SK-N-SH treated with all-trans-retinoic acid at 6 μM for 48 hours (cell line): Measurements from ENCODE around the gene MXRA8.

Source experiments
- ATAC-seq: fragments of 200-7000 bp; cut with Tn5 transposase; 3 replicates; pipeline ENCODE4 v1.9.1; 2020; ENCODE audit warnings: mild to moderate bottlenecking, moderate library complexity
- ARNTL ChIP-seq: fragments of 450-650 bp; formaldehyde crosslinking; IDR thresholded peaks from 2 replicates; pipeline ENCODE4 v1.5.0; 2020; ENCODE audit warnings: low read depth, mild to moderate bottlenecking, moderate library complexity, borderline replicate concordance
- BACH2 ChIP-seq: fragments of 250-450 bp; sonication (Bioruptor Pico); IDR thresholded peaks from 2 replicates; pipeline ENCODE4 v1.9.0; 2021; ENCODE audit warnings: mild to moderate bottlenecking, borderline replicate concordance
- CREB5 ChIP-seq: fragments of 250-450 bp; sonication (Bioruptor Pico); IDR thresholded peaks from 2 replicates; pipeline ENCODE4 v1.5.1; 2020; ENCODE audit warnings: low read depth, mild to moderate bottlenecking, moderate library complexity
- CSRNP3 ChIP-seq: fragments of 250-450 bp; sonication (Bioruptor Pico); IDR thresholded peaks from 2 replicates; pipeline ENCODE4 v1.5.1; 2021; ENCODE audit warnings: mild to moderate bottlenecking, moderate library complexity
- ESRRG ChIP-seq: fragments of 250-450 bp; sonication (Bioruptor Pico); IDR thresholded peaks from 2 replicates; pipeline ENCODE4 v1.6.1; 2021; ENCODE audit warnings: mild to moderate bottlenecking
- GLIS3 ChIP-seq: fragments of 250-450 bp; sonication (Bioruptor Pico); IDR thresholded peaks from 2 replicates; pipeline ENCODE4 v1.5.0; 2020; ENCODE audit warnings: mild to moderate bottlenecking, moderate library complexity
- ISL1 ChIP-seq: fragments of 250-450 bp; sonication (Bioruptor Pico); IDR thresholded peaks from 2 replicates; pipeline ENCODE4 v2.1.2; 2022; ENCODE audit warnings: mild to moderate bottlenecking, moderate library complexity
- PATZ1 ChIP-seq: fragments of 250-450 bp; sonication (Bioruptor Pico); IDR thresholded peaks from 2 replicates; pipeline ENCODE4 v1.8.0; 2020; ENCODE audit warnings: mild to moderate bottlenecking, moderate library complexity, borderline replicate concordance
- POU6F1 ChIP-seq: fragments of 250-450 bp; sonication (Bioruptor Pico); IDR thresholded peaks from 2 replicates; pipeline ENCODE4 v1.8.0; 2021; ENCODE audit warnings: low read depth, mild to moderate bottlenecking, moderate library complexity, borderline replicate concordance
- PPARA ChIP-seq: fragments of 250-450 bp; sonication (Bioruptor Pico); IDR thresholded peaks from 2 replicates; pipeline ENCODE4 v1.5.0; 2020; ENCODE audit warnings: mild to moderate bottlenecking, borderline replicate concordance
- RARB ChIP-seq: fragments of 250-450 bp; sonication (Bioruptor Pico); IDR thresholded peaks from 2 replicates; pipeline ENCODE4 v1.8.0; 2021; ENCODE audit warnings: mild to moderate bottlenecking, moderate library complexity
- SNAI2 ChIP-seq: fragments of 250-450 bp; sonication (Bioruptor Pico); IDR thresholded peaks from 2 replicates; pipeline ENCODE4 v1.5.0; 2020; ENCODE audit warnings: mild to moderate bottlenecking, moderate library complexity
- TCF4 ChIP-seq: fragments of 250-450 bp; sonication (Bioruptor Pico); IDR thresholded peaks from 2 replicates; pipeline ENCODE4 v1.8.0; 2021; ENCODE audit warnings: mild to moderate bottlenecking, moderate library complexity, borderline replicate concordance
- TOX ChIP-seq: fragments of 250-450 bp; sonication (Bioruptor Pico); IDR thresholded peaks from 2 replicates; pipeline ENCODE4 v1.8.0; 2021; ENCODE audit warnings: mild to moderate bottlenecking, moderate library complexity, borderline replicate concordance
- ZNF565 ChIP-seq: fragments of 450-650 bp; formaldehyde crosslinking; conservative IDR thresholded peaks from 2 replicates; pipeline ENCODE4 v1.5.0; 2020; ENCODE audit warnings: low read depth, mild to moderate bottlenecking, moderate library complexity
- ZNF70 ChIP-seq: fragments of 450-650 bp; formaldehyde crosslinking; IDR thresholded peaks from 2 replicates; pipeline ENCODE4 v1.5.0; 2020; ENCODE audit warnings: mild to moderate bottlenecking, moderate library complexity

Gene MXRA8

GRCh38 chr1:1393428-1393827 is 35.1 kb upstream of the MXRA8 start:
- ATAC-seq = no peak
- TF ChIP-seq ESRRG (CRISPR knock-in tag) (no peak), GLIS3 (CRISPR knock-in tag) (no peak), CSRNP3 (CRISPR knock-in tag) (no peak), SNAI2 (CRISPR knock-in tag) (no peak), POU6F1 (CRISPR knock-in tag) (no peak), TCF4 (CRISPR knock-in tag) (no peak)

- ATAC-seq = no peak
- TF ChIP-seq ZNF70 (CRISPR knock-in tag) = no peak
- TF ChIP-seq PPARA (CRISPR knock-in tag) = no peak
- no peak for TF ChIP-seq ISL1
- no peak for TF ChIP-seq BACH2 (CRISPR knock-in tag)
- no peak for TF ChIP-seq GLIS3 (CRISPR knock-in tag)
- TF ChIP-seq TOX (CRISPR knock-in tag) = no peak
- no peak for TF ChIP-seq POU6F1 (CRISPR knock-in tag)
- TF ChIP-seq, all 23 proteins: peak for 0
Observed at GRCh38 chr1:1393014-1393413, 34.7 kb upstream of the MXRA8 start.

DNA sequence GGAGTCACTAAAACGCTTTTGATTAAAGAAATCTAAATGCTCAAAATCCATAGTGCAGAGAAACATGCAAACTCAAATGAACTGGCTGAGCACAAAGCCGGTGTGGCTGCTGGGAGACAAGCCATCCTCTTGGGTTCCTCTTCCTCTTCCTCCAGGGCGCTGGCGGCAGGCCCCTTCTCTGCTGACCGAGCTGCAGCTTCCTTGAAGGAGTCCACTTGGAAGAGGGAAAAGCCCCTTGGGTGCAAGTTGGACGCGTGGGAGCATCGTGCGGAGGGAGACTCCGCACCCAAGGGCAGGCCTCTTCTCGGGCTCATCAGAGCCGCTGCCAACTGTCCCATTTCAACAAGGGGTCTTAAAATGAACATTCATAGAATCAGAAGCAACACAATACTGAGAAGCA is 32.9 kb upstream of the MXRA8 start:
- TF ChIP-seq PATZ1 (CRISPR knock-in tag) = no peak
- TF ChIP-seq RARB = no peak
- TF ChIP-seq, all 23 proteins: peak for 0
- no peak for ATAC-seq

DNA sequence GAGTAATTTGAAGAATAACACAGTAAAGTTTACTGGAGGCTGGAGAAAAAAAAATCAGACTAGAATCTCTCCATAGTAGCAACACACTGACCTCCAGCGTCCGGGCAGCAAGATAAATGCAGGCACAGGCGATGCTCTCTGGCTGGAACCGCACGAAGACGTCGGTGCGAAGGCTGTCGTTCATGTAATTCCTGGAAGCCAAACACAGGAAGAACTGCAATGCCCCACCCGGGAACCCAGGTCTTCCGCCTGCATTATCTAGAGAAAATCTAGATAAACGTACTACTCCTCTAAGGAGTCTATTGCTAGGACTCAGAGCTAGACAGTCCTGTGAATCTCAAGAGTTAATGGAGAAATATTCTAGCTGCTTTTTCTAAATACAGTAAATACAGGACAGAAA is 32.3 kb upstream of the MXRA8 start:
- TF ChIP-seq CREB5 (no peak), PPARA (CRISPR knock-in tag) (no peak), ARNTL (CRISPR knock-in tag) (no peak), ZNF565 (CRISPR knock-in tag) (no peak), SNAI2 (CRISPR knock-in tag) (no peak), GLIS3 (CRISPR knock-in tag) (no peak)

DNA sequence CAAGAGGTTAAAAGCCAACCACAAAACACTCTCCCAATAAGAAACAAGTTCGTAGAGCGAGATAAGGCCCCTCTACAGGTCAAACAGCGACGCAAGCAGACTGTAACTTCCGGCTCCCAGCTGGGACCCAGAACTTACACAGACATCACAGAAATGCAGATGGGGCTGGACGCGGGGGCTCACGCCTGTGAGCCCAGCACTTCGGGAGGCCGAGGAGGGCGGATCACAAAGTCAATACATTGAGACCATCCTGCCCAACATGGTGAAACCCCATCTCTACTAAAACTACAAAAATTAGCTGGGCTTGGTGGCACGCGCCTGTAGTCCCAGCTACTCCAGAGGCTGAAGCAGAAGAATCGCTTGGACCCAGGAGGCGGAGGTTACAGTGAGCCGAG is 29.7 kb upstream of the MXRA8 start:
- TF ChIP-seq PATZ1 (CRISPR knock-in tag) (no peak), CREB5 (no peak)
- TF ChIP-seq, all 23 proteins: peak for 0
- ATAC-seq = no peak

More for the DNA sequence above, 32.3 kb upstream of the MXRA8 start:
- no peak for ATAC-seq
